NOMO-1 treated with DMSO at 0.1 percent for 48 hours (cell line): ENCODE data around the gene UTY.

ENCODE experiments used
- DNase-seq: peaks from one replicate; lab custom pipeline; 2025; ENCODE audit not compliant: unreplicated experiment; lab: John Stamatoyannopoulos, UW

UTY gene

GRCh38 chrY:13416869-13417661 is 62.8 kb downstream of the UTY start:
- no peak for DNase-seq

GRCh38 chrY:13415556-13415955 is 64.3 kb downstream of the UTY start:
- DNase-seq: no peak

DNA sequence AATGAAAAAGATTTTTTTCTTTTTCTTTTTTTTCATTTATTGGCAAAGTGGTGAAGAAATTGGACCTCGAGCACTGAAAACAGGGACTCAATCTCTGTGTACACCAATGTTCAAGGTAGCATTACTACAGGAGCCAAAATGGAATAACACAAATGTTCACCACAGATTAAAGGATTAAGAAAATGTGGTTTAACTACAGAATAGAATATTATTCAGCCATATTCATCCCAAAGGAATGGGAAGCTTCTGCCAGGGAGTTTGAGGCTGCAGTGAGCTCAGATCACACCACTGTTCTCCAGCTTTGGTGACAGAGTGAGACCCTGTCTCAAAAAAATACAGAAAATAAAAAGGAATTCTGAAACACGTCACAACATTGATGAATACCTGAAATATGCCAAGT is 81.0 kb downstream of the UTY start:
- no peak for DNase-seq

DNA sequence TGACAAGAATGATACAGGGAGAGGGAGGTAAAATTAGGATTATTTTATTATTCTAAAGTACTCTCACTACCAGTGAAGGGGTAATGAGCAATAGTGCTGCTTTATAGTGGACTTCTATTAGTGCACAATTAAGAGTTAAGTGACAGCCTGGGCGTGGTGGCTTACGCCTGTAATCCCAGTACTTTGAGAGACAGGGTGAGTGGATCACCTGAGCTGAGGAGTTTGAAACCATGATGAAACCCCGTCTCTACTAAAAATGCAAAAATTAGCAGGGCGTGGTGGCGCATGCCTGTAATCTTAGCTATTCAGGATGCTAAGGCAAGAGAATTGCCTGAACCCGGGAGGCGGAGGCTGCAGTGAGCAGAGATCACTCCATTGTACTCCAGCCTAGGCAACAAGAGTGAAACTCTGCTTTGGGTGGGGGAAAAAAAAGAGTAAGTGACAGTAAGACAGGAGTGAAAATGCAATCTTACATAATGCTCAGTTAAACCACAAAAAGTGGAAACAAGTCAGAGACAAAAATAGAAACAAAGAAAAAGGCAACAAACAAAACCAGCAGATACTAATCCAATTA is 98.6 kb downstream of the UTY start:
- no peak for DNase-seq

GRCh38 chrY:13370868-13371800 is 108.7 kb downstream of the UTY start:
- no peak for DNase-seq

- DNase-seq: no peak
Observed at GRCh38 chrY:13370245-13370644, 109.6 kb downstream of the UTY start.

- no peak for DNase-seq
Observed at GRCh38 chrY:13368513-13368845, 111.4 kb downstream of the UTY start.

DNA sequence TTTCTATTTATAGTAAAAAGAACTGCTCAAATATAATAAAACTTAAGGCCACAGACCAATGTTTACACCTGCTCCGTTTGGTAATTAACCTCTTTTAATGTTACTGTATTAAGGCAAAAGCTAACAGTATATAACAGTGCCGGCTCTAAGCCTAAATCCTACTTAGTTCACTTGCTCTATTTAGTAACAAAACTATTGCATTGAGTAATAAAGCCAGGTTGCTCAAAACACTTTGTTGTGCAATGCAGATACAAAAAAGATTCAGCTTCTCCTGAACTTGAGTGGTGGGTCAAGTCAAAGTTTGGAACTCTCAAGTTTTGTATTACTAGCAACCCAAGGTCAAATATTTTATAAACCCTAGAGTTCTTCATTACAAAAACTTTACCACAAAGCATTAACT is 116.2 kb downstream of the UTY start:
- DNase-seq: no peak

GRCh38 chrY:13362662-13363061 is 117.2 kb downstream of the UTY start:
- DNase-seq: no peak

GRCh38 chrY:13361656-13362636 is 117.9 kb downstream of the UTY start:
- no peak for DNase-seq

DNA sequence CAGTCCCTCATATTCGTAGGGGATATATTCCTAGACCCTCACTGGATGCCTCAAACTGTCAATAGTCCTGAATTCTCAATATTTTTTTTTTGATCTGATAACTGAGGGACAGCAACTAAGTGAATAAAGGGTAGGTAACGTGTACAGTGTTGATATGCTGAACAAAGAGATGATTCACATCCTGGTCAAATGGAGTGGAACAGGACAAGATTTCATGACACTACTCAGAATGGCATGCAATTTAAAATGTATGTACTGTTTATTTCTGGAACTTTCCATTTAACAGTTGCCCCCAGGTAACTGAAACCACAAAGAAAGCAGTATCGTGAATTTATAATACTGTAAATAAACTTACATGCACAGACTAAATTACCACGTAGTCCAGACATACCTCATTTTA is 128.4 kb downstream of the UTY start:
- DNase-seq: no peak

- DNase-seq: no peak
Observed at GRCh38 chrY:13347106-13347505, 132.7 kb downstream of the UTY start.

DNA sequence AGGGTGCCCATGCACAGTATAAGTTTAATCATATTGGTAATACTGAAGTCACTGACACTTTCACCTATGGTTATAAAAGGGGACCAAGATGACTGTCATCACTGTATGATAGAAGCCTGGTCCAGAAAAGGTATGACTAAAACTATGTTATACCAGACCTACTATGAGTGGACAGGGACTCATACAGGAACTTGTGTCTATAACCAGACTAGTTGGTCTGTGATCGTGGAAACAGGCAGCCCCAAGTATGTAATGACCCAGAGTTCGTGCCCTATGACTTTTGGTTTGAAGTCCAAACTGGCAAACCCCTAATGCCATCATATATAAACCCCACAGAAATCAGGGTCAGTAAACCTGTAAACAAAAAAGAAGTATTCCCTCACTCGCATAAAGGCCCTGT is 134.3 kb downstream of the UTY start:
- no peak for DNase-seq

DNA sequence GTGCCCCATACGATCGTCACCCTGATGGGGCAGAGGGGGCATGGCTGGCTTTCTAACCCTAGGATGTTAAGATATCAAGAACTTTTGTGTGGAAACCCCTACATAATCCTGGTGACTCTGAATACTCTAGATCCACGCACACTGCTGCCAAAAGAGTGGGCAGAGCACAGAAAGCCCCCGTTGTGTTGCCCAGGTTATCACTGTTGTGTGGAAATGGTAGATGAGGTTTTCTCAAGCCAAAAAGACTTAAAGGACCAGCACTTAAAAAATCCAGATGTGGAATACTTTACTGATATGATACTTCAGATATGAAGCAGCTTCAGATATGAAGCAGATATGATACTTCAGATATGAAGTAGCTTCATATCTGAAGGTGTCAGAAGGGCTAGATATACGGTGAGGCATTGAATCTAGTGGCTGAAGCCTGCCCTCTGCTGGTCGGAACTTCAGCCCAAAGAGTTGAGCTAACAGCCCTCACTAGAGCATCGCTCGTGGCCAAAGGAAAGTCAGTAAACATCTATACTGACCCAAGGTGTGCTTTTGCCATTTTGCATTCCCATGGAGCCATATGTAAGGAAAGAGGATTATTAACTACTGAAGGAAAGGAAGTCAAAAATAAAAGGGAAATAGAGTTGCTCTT is 136.4 kb downstream of the UTY start:
- no peak for DNase-seq

DNA sequence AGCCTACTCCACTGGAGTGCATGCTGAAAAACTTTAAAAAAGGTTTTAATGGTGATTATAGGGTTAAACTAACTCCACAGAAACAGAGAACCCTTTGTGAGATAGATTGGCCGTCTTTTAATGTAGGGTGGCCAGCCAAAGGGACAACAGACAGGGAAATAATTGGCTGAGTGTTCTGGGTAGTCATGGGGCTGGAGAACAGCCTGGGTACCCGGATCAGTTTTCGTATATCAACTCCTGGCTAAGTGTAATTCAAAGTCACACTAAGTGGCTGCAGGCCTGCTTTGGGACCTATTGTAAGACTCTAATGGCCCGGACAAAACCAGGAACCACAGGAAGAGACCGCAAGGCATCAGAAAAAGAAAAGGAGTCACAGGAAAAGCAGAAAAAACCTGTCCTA is 139.9 kb downstream of the UTY start:
- no peak for DNase-seq

DNA sequence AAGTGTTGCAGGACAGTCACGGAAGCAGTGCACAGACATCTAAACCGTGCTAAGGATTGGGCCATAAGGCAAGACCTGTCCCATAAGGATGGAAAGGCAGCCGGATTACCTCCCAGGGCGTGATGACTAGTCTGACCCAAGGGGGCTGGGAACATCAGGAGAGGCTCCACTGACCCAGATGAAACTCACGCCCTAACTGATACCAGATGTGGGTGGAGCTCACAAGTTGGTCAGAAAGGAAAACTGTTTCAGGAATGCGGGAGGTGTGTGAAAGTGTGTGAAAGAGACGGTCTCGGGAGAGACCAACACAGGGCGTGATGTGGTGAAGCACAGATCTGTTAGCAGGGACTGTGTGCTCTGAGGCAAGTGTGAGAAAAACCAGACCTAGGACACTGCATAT is 140.5 kb downstream of the UTY start:
- DNase-seq: no peak

DNA sequence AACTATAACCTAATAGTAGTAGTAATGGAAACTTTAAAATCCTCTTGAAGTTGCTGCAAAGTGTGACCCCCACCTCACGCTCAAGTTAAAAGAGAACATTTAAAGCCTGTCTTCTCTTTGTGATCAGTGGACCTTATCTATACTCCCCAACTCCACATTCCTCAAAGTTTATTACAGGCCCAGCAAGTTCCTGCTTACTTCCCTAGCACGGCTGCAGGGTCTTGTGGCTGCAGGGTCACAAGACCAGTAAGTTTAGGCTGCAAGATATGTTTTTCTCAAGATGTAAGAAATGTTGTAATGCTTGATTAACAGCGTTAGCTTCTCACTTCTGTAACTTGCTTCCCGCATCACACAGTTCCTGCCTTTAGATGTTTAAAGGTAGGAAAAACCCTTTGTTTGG is 141.1 kb downstream of the UTY start:
- no peak for DNase-seq

GRCh38 chrY:13337934-13338333 is 141.9 kb downstream of the UTY start:
- no peak for DNase-seq

GRCh38 chrY:13333791-13334190 is 146.0 kb downstream of the UTY start:
- no peak for DNase-seq

DNA sequence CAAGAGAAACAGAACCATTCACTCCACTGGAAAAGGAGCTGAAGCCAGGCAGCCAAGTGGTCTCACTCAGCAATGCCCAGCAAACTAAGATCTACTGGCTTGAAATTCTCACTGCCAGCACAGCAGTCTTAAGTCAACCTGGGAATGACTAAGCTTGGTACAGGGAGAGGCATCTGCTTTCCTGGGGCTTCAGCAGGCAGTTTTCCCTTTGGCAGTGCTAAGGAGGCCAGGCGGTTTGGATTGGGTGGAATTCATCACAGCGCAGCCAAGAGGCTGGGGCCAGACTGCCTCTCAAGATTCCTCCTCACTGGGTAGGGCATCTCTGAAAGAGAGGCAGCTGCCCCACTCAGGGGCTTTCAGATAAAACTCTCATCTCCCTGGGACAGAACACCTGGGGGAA is 149.2 kb downstream of the UTY start:
- no peak for DNase-seq
